ENCODE measurements around the gene MTM1. TPM values are rescaled to one million over a fixed set of nuclear protein-coding genes. Genes with fewer than 3 reads are reported as not detected.

Gene MTM1
- total RNA-seq, 4 donors from 2014 or later, result 13.5 to 27.2 (median 17.8) TPM

DNA sequence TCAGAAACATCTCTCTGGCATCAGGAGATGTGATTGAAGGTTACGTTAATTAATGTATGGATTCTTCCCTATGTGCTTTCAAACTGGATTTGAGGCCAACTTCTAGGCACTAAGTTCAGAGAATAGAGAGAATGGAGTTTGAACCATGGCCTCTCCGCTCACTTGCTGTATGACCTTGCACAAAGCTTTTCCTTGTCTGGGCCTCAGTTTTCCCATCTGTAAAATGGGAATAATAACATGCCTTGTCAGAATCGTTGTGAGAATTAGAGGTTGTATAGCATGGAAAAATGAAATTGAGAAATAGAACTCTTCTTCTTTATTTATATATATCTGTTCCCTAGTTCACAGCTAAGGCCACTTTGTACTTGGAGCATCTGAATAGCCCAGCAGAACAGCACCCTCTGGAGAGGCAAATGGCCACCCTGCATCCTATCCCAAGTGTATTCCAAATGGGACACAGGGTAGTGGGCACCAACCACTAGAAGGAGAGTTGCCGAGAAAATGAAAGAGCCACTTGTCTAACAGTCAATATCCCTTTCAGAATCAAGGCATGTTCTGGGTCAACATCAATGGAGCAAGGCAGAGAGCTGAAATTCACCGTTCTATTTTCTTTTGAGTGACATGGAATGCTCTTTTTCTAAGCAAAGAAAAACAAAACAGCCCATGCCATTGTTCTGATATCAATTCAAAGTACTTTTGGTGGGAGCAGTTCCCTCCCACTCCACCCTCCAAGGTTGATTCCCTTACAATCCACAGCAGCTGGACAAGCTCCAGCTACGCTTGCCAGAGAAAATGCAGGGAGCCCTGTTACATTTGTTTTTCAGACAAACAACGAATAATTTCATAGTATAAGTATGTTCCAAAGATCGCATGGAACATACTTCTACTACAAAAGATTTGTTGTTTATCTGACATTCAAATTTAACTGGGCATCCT lies 23.3 kb upstream of the MTM1 start:
- DNase-seq (ENCODE audit: low spot score in 2 of 2), result no peak
- Histone ChIP-seq H3K27me3 (no peaks in the 10 kb centered on the region), H3K4me1 (peaks cover 0 to 31% (median 8%) of the 10 kb centered on the region in 4 donors), H3K4me3 (no peak overlapping the region), H3K36me3 (no peaks in the 10 kb centered on the region), H3K27ac (peak overlapping the region in 2 of 4 donors; percentile 89 to 90), H3K9me3 (no peaks in the 10 kb centered on the region)
- 48 to 58% methylated on average over 7 to 8 of the region's 8 CpGs for WGBS, 2 donors
- TF ChIP-seq EP300 (IDR thresholded peaks at IDR 0.05) (peak in 1 of 2 donors; percentile 73), POLR2A (IDR thresholded peaks at IDR 0.05) (no peak)
- TF ChIP-seq, protein P1, sequence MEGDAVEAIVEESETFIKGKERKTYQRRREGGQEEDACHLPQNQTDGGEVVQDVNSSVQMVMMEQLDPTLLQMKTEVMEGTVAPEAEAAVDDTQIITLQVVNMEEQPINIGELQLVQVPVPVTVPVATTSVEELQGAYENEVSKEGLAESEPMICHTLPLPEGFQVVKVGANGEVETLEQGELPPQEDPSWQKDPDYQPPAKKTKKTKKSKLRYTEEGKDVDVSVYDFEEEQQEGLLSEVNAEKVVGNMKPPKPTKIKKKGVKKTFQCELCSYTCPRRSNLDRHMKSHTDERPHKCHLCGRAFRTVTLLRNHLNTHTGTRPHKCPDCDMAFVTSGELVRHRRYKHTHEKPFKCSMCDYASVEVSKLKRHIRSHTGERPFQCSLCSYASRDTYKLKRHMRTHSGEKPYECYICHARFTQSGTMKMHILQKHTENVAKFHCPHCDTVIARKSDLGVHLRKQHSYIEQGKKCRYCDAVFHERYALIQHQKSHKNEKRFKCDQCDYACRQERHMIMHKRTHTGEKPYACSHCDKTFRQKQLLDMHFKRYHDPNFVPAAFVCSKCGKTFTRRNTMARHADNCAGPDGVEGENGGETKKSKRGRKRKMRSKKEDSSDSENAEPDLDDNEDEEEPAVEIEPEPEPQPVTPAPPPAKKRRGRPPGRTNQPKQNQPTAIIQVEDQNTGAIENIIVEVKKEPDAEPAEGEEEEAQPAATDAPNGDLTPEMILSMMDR (IDR thresholded peaks at IDR 0.05), result peak in 1 of 5 experiments; percentile 12

DNA sequence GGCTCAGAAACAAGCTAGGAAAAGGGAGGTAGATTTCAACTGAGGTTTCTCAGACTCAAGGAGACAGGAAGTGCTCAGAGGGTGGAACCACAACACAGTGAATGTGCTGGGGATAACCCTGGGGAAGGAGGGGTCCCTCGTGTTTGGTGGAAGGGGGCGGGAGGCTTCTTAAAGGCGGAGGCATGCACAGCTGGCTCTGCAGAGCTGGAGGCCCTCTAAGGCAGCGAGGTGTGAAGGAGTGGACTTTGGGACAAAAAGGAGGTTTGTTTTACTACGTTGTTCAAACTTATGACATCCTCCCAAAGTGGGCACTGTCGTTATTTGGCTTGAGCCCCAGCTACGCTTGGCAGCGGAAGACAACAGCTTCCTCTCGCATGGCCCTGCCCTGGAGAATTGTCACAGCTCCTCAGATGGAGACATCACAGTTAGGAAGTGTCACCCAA lies 21.7 kb upstream of the MTM1 start:
- TF ChIP-seq, protein P1 (IDR thresholded peaks at IDR 0.05), result no peak
- TF ChIP-seq POLR2A (IDR thresholded peaks at IDR 0.05) (no peak), EP300 (IDR thresholded peaks at IDR 0.05) (no peak)
- Histone ChIP-seq H3K9me3 (no peaks in the 10 kb centered on the region), H3K4me1 (peaks cover 0 to 31% (median 8%) of the 10 kb centered on the region in 4 donors), H3K27ac (peak overlapping the region; percentile 69 to 90 (median 84)), H3K36me3 (no peaks in the 10 kb centered on the region), H3K4me3 (no peak overlapping the region), H3K27me3 (no peaks in the 10 kb centered on the region)
- 34 to 43% methylated on average over 5 to 9 of the region's 9 CpGs for WGBS, 2 donors
- no peak for DNase-seq (ENCODE audit: low spot score in 2 of 2)

DNA sequence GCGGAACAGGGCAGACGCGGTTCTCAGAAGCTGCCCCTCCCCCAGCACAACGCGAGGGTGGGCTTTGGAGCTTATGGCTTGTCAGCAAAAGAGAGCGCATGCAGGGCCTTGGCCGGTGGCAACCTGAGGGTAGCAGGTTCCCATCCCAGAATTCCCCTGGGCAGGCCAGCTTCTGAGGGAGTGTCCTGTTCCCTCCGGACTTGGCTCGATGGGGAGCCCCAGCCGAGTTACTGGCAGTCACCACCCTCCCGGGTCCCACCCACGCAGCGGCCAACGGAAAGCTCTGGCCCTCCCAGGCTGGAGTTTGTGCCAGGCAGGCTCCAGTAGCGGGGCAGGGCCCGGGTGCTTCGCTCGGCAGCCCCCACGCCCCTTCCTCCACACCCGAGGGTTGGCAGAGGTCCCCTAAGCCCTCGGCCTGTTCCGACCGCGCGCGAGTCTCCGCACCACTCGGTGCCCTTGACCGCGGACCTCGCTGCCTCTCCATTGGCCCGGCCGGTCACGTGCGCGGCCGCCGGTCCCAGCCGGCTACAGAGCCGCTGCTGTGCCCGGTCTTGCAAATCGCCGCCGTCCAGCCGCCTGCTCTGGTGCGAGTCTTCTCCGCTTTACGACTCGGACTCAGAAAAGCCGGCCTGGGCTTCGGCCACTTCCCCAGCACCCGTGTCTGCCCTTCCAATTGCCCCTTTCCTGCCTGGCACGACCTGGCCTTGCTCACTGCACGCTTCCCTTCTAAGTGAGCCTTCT lies 20.9 kb upstream of the MTM1 start:
- TF ChIP-seq EP300 (IDR thresholded peaks at IDR 0.05) (peak in 1 of 2 donors; percentile 81), POLR2A (IDR thresholded peaks at IDR 0.05) (peak in 1 of 2 donors; percentile 30)
- TF ChIP-seq, protein P1 (IDR thresholded peaks at IDR 0.05), result peak in 1 of 5 experiments; percentile 8
- Histone ChIP-seq H3K4me1 (peaks cover 0 to 31% (median 8%) of the 10 kb centered on the region in 4 donors), H3K27ac (peak overlapping the region; percentile 69 to 90 (median 84)), H3K4me3 (peak overlapping the region; percentile 17 to 50 (median 40)), H3K36me3 (no peaks in the 10 kb centered on the region), H3K27me3 (no peaks in the 10 kb centered on the region), H3K9me3 (no peaks in the 10 kb centered on the region)
- peak; percentile 25 to 39 for DNase-seq (ENCODE audit: low spot score in 2 of 2)
- 10 to 53% methylated on average over 4 to 47 of the region's 54 CpGs for WGBS, 2 donors

DNA sequence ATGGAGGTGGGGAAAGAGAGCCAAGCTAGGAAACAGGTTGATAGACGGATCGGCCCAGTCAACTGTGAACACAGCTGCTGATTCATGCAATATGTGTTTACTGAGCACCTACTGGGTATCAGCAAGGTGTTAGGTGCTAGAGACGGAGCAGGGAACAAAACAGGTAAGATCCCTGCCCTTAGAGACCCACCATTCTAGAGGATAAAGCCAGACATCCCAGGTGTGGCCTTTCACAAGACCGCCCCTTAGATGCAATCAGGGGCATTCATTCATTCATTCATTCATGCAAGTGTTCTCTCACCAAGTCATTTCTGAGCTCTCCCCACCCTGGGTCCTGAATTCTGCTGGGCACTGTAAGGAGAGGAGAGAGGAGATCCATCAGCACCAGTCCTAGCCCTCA lies 20.2 kb upstream of the MTM1 start:
- Histone ChIP-seq H3K27me3 (no peaks in the 10 kb centered on the region), H3K4me1 (peaks cover 0 to 31% (median 8%) of the 10 kb centered on the region in 4 donors), H3K4me3 (peak overlapping the region in 3 of 4 donors; percentile 17 to 50 (median 36)), H3K9me3 (no peaks in the 10 kb centered on the region), H3K27ac (peak overlapping the region; percentile 69 to 90 (median 84)), H3K36me3 (no peaks in the 10 kb centered on the region)
- no peak for DNase-seq (ENCODE audit: low spot score in 2 of 2)
- WGBS, 2 donors, result 74 to 81% methylated on average over 4 of the region's 4 CpGs
- TF ChIP-seq EP300 (IDR thresholded peaks at IDR 0.05) (no peak), POLR2A (IDR thresholded peaks at IDR 0.05) (no peak)
- TF ChIP-seq, protein P1 (IDR thresholded peaks at IDR 0.05), result no peak
